ENCODE results near the gene SAP25.
A peak's percentile ranks its signal among the peaks of the same experiment; 100 is the strongest.

- TF ChIP-seq TARDBP (IDR thresholded peaks at IDR 0.05) (no peak), FOXM1 (IDR thresholded peaks at IDR 0.05; ENCODE audit: borderline replicate concordance) (no peak), LEF1 (IDR thresholded peaks at IDR 0.05; ENCODE audit: borderline replicate concordance) (no peak), SUZ12 (IDR thresholded peaks at IDR 0.05) (no peak), FOXK2 (IDR thresholded peaks at IDR 0.05) (no peak), SP1 (IDR thresholded peaks at IDR 0.05) (no peak), ARNT (IDR thresholded peaks at IDR 0.05) (no peak), PKNOX1 (IDR thresholded peaks at IDR 0.05) (peak; percentile 95), ZNF384 (IDR thresholded peaks at IDR 0.05) (no peak)
These were observed 38.5 kb upstream of the SAP25 start, which contains the start of gene MOSPD3 for GRCh38 chr7:100611983-100612729.

Measured in HEK293T (cell line).